Skin of body (tissue), 2 donors: ENCODE measurements around the gene GMDS. TPM values are rescaled to one million over a fixed set of nuclear protein-coding genes. Genes with fewer than 3 reads are reported as not detected.

Source experiments
- DNase-seq: peaks from one replicate; lab custom pipeline; 2025; lab: John Stamatoyannopoulos, UW
- total RNA-seq: library from RNA; depleted of rRNA; stranded (reverse); fragments of >200 nt; gene quantifications from one replicate; pipeline ENCODE4 v1.2.3, GENCODE V29; 2014

Gene GMDS
- total RNA-seq, 1 donor from 2014 or later = 12.5 TPM

DNA sequence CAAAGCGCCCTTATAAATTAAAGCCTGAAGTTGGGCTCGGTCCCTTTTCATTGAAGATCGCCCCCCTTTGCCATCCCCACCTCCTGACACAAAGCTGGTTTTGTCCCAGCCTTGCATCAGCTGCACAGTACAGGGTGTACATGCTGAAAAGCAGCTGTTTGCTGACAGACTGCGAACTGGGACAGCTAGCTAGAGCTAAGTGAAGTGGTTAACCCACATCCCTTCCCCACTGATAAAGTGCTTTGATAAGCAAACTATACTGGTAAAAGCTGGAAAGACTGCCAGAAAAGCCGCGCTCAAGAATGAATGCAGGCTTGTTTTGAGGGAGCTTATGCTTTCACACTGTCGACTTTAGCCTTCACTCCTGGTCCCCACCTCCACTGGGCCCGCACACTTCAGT, 207.3 kb downstream of the GMDS start:
- no peak for DNase-seq

- no peak for DNase-seq
Measured at GRCh38 chr6:2037237-2037926, 208.0 kb downstream of the GMDS start.

GRCh38 chr6:2036710-2037023, 208.7 kb downstream of the GMDS start:
- DNase-seq = no peak

DNA sequence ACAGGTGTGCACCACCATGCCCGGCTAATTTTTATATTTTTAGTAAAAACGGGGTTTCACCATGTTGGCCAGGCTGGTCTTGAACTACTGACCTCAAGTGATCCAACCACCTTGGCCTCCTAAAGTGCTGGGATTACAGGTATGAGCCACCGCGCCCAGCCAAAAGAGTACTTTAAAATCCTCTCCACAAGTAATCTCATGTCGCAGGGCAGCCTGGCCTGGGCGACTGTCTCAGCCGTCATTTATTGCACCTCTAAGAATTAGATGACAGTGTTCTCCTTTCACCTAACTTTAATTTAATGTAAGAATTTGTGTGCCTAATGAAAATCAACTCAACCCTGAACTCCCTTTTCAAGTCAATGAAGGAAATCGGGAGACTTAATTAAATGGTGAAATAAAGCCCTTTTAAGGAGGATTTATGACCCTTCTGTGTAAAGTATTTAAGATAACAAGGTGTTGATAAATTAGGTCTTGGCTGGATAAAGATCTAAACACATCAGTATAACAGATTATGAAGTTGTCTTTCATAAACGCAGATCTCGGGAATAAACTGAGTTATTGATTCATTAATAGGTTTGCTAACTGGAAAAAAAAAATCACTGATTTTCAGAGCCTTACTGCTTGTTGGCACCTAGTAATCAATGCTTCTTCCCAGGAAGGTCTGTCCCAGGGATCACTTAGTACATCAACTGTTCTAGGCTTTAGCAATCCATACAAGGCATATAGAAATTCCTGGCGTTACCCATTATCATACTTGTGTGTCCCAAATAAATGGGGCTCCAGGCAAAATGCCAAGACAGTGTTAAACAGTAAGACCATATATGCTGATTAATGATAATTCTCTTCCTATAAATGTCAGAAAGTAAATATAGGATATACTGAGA, 209.3 kb downstream of the GMDS start:
- no peak for DNase-seq

DNA sequence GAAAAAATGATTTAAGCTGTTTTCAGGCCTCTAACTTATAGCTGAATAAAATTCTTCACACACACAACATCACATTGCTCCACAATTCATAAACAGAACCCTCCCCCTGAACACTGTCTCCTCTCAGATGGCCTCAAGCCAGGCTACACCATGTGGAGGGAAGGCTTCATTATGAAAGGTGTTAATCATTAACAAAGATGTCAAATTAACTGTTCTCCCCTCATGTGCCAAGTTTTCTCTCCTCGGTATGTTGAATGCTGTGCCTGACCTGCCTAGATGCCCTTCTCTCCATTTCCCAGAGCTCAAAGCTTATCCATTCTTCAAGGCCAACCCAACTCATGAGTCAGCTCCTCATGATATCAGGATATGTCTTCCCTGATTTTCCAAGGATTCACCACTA, 210.4 kb downstream of the GMDS start:
- no peak for DNase-seq

DNA sequence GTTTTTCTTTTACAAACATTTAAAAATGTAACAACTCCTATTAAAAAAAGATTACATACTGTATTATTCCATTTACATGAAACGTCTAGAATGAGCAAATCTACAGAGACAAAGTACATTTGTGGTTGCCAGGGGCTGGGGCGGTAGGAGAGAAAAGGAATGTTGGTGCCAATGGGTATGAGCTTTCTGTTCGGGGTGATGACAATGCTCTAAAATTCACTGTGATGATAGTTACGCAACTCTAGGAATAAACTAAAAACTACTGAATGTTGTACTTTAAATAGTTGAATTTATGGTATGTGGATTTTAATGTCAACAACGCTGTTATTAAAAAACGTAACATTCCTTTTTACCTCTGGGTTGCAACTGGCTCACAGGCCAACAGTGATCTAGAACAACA, 211.1 kb downstream of the GMDS start:
- DNase-seq = no peak

DNA sequence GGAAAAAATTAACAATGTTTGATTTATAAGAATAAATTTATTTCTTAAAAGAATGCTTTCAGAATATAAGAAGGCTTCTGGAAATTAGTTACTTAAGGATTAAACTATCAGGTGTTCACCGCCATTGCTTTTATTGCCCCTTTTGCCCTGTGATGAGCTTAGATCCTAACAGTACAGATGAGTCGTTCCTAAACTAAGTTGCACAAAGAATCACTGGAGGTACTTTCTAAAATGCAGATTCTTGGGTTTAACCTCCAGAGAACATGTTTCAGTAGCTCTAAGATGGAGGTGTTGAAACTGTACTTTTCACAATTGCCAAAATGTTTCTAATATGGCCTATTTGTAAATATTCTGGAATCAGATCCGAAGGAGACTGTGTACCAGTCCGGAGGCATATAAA, 211.9 kb downstream of the GMDS start:
- DNase-seq = no peak

DNA sequence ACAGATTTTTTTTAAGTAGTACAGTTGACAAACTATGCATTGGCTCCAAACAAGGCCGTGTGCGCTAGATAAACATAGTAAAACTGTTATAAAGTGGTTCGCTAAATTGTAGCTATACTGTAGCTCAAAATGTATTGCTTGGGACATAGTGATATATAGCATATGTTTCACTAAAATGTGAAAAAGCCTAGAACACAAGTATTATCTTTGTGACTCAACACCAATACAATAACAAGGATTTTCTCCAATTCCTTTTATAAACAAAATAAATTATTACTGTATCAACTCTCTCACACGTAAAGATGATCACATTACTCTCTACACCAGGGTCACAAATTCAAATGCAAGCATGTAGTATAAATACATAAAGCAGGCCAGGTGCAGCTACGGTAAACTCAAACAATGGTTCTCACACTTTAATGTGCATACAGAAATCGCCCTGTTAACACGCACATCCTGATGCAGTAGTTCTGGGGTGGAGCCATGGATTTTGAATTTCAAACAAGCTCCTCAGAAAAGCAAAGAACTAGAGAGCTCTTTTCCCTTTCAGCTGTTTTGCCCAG, 214.6 kb downstream of the GMDS start:
- DNase-seq = no peak

DNA sequence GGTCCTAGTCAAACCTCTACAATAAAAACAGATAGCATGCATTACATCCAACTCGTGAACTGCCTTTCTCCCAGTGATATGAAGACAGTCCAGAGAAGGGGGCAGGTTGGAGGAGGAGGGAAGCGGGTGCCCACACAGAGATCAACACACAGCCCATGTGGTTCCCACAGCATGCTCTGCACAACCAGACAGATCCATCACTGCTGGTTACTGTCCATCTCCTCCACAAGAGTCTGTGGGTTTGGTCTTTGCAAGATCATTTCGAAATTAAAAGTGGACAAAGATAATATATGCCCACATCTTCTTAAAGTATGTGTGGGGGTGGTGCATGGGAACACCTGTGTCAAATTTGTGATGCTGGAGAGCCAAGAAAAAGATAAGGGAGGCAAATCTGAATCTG, 215.5 kb downstream of the GMDS start:
- DNase-seq = no peak

DNA sequence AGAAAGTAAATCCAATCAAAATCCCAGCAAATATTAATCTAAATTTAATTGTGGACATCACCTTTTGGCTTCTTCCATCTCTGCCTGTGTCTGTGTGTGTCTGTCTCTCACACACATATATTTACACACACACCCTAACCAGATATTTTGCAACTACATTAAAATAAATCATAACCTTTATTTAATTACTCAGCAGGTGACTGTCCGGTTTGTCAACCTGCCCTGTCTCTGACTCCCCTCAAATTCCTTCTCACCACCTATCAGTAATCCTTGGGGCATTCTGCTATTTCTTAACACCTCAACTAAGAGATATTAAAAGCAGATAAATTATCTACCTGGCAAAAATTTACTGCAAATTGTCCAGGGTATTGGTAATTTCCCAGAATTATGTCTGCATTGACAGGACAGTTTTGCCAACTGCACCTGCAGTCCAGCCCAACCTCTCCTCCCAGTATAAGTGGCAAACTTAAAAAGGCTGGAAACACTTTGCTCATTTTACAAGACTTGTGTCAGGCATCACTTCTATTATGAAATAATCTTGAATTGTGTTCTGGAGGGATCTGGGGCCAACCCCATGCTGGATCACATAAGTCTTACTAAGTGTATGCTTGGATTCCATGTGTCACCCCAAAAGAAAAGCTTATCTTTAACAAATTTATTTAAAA, 216.1 kb downstream of the GMDS start:
- no peak for DNase-seq

DNA sequence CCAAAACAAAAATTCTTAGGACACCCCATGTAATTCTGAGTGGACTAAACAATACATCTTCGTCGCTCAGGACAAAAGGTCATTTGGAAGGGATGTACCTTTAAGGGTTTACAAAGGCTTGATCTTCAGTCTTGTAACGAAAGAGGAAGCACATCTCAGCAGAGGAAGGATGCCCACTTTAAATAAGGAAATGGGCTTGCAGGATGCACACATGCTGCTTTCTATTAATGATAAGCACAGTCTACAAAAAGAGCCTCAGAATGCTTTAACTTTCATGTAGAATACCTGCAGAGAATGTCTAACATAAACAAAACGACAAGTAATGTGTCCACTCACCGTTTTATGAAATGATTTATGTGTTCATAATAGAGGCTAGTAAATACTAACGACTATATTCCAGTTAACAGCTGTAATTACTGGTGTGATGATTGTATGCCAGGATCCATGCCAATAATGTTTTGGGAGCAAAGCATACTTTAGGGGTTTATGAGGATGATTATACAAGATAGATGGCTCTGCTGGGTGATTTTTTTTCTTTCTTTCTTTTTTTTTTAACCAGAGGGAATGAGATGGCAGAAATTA, 216.9 kb downstream of the GMDS start:
- DNase-seq = no peak

GRCh38 chr6:2026133-2026532, 219.3 kb downstream of the GMDS start:
- no peak for DNase-seq

- no peak for DNase-seq
Measured at GRCh38 chr6:2021713-2022125, 223.7 kb downstream of the GMDS start.

DNA sequence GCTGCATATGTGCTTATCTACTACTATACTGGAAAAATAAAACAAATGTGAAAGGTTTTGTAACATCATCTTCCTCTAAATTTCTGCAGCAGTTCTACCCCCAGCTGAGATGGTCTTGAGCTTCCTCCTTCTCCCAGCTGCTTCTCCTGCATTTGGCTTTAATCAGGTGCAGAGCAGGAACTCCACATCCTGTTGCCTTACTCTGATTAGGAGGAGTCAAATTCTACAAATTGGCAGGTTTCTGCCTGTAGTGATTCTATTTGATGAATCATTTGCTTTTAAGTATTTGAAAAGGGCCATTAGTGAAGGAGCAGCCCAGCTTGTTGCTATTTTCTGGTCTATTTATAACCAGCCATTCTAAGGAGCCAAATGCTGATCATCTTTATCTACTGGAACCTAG, 224.5 kb downstream of the GMDS start:
- no peak for DNase-seq

GRCh38 chr6:2019051-2019450, 226.4 kb downstream of the GMDS start:
- no peak for DNase-seq

- no peak for DNase-seq
Measured at GRCh38 chr6:2016040-2016439, 229.4 kb downstream of the GMDS start.

- no peak for DNase-seq
Measured at GRCh38 chr6:2008383-2008976, 236.9 kb downstream of the GMDS start.

GRCh38 chr6:2007165-2007564, 238.2 kb downstream of the GMDS start:
- peak; percentile 7 for DNase-seq

GRCh38 chr6:2004888-2005287, 240.5 kb downstream of the GMDS start:
- DNase-seq = no peak

DNA sequence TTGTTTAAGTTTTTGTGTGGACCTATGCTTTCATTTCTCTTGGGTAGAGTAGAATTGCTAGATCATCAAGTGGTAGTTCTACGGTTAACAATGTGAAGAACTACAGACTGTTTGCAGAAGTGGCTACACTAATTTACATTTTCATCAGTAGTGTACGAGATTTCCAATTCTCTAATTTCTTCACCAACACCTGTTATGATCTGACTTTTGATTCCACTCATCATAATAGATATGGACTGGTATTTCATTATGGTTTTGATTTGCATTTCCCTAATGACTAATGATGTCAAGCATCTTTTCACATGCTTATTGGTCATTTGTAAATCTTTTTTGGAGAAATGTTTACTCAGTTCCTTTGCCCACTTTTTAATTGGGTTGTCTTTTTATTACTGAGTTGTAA, 244.4 kb downstream of the GMDS start:
- no peak for DNase-seq

DNA sequence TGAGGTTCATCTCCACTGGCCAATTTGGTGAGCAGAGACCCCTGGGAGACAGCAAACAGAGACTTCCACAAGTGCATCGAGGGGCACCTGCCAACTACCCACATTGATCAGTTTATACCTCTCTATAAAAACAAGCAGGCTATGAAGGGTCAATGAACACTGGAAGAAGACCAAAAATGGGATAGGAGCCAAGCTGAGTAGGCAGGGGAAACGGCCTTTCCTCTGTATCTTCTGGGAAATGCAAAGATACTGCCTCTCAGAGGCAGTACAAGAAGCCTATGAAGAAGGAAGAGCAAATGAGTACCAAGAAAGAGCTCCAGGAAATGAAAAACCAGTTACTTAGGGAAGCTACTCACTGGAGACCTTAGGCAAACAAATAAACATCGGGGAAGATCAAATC, 247.7 kb downstream of the GMDS start:
- no peak for DNase-seq
